DMS153 (cell line): Measurements from ENCODE around the gene NRDE2.
"Not testable (repeated sequence)": the region's sequence is repeated elsewhere in the genome, so short reads cannot be mapped to it uniquely, and the experiment has no call there.

Experiments
- DNase-seq: peaks from one replicate; lab custom pipeline; 2025; lab: John Stamatoyannopoulos, UW

NRDE2 gene

DNA sequence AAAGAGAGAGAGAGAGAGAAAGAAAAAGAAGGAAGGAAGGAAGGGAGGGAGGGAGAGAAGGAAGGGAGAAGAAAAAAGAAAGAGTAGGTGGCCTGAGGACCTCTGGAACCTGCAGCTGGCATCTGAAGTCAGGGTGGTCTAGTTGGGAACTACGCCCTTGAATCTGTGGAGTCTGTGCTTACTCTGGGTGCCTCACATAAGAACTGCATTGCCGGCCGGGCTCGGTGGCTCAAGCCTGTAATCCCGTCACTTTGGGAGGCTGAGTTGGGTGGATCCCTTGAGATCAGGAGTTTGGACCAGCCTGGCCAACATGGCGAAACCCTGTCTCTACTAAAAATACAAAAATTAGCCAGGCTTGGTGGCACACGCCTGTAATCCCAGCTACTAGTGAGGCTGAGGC is 10.0 kb upstream of the NRDE2 start:
- no peak for DNase-seq

DNA sequence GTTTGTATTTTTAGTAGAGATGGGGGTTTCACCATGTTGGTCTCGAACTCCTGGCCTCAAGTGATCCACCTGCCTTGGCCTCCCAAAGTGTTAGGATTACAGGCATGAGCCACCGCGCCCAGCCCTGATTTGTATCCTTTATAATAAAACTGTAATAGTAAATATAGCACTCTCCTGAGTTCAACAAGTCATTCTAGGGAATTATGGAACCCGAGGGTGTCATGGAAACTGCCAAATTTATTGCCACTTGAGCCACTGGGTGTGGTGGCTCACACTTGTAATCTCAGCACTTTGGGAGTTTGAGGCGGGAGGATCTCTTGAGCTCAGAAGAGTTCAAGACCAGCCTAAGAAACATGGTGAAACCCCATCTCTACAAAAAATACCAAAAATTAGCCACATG is 9.5 kb upstream of the NRDE2 start:
- not testable (repeated sequence) for DNase-seq

DNA sequence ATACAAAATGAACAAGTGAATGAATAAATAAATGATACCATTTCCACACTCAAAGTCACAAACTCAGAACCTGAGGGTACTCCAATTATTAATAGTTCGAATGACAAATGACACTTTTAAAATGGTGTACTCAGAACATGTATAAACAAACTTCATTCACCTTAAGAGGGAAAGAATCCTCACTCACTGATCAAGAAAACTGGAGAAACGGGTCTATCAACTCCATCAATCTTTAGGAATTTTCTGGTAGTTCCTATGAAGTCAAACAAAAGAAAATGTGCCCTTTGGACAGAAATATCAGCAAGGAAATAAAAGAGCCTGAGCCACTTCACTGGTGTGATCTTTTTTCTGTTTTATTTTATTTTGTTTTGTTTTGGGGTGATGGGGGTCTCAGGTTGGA is 5.2 kb upstream of the NRDE2 start:
- no peak for DNase-seq

DNA sequence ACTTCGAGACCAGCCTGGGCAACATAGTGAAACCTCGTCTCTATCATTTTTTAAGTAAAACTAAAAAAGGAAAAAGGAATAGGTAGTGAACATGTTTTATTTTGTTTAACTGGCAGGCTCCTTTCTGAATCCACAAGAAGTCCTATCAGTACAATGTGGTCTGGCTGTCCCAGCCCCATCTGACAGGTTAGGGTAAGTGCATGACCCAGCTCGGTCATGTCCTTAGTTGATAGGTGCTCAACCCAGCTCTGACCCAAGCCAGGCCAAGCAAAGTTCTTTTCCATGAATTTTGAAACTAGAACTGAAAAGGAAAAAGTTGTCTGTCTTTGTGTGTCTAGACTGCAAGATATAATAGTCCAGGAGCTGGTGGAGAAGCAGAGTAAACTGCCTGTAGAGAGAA is 4.7 kb upstream of the NRDE2 start:
- no peak for DNase-seq

DNA sequence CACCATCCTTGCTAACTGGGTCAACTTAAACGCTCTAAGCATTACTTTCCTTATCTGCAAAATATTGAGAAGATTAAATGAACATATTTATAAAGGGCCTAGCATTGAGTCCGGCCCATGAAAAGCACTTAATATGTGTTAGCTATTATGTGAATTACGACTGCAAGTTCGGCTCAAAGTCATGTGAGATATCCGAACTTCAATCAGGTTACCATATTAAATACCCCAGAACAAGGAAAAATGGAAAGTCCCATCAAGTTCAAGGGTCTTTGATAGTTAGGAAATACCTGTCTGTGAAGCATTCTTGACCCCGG is 487 bp upstream of the NRDE2 start:
- no peak for DNase-seq

DNA sequence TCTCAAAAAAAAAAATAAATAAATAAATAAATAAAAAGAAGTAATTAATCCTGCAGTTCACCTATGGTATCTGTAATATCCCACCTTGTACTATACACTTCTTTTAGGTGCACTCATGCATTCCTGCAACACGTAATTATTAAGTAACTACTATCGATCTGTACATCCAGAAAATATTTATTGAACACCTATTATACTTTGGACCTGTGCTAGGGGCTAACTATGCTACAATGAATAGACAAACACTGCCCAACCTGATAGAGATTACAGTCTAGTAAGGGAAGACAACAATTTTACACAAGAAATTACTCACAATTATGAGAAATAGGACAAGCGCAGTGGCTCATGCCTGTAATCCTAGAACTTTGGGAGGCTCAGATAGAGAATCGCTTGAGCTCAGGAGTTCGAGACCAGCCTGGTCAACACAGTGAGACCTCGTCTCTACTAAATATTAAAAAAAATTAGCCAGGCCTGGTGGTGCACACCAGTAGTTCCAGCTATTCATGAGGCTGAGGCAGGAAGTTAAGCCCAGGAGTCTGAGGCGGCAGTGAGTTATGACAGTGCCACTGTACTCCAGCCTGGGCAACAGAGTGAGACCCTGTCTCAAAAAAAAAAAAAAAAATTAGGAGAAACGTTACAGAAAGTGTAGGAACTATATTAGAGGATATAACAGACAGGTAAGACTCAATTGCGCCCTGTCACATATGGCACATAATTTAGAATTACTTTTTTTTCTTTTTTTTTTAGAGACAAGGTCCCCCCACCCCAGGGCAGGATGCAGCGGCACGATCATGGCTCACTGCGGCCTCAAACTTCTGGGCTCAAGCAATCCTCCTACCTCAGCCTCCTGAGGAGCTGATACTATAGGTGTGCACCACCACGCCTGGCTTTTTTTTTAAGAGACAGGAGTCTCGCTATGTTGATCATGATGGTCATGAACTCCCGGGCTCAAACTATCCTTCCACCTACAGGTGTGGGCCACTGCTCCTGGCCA is 1.2 kb downstream of the NRDE2 start:
- DNase-seq, result no peak

DNA sequence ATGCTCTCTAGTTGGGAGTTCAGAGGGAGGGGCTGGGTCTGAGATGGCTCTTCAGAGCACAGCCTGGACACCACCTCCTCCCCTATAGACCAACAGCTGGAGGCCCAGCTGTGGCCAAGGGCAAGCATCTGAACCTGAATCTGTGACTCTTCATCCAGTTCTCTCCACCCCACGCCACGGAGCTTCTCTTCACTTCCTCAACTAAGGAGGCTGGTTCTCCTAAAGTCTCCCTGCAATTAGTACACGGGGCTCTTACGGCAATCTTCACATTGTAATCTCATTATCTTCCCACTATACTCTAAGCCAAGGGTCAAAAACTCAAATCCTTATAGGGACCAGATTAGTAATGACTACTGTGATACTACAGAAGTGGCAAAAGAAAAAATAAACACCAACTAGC is 9.8 kb downstream of the NRDE2 start:
- DNase-seq, result no peak

DNA sequence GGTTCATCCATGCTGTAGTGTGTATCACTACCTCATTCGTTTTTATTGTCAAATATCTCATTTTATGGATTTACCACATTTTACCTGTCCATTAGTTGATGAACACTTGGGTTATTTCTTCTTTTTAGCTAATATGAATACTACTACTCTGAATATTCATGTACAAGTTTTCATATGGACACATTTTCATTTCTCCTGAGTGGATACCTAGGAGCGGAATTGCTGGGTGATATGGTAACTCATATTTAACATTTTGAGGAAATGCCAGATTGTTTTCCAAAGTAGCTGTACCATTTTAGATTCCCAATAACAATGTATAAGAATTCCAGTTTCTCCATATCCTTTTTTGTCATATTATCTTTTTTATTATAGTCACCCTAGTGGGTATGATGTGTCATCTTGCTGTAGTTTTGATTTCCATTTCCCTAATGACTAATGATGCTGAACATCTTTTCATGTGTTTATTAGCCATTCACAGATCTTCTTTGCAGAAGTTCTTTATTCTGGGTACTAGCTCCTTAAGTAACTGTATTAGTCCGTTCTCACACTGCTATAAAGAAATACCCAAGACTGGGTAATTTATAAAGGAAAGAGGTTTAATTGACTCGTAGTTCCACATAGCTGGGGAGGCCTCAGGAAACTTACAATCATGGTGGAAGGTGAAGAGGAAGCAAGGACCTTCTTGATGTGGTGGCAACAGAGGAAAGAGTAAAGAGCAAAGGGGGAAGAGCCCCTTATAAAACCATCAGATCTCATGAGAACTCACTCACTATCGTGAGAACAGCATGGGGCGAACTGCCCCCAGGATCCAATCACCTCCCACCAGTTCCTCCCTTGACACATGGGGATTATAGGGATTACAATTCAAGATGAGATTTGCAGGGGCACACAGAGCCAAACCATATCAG is 11.9 kb downstream of the NRDE2 start:
- no peak for DNase-seq

DNA sequence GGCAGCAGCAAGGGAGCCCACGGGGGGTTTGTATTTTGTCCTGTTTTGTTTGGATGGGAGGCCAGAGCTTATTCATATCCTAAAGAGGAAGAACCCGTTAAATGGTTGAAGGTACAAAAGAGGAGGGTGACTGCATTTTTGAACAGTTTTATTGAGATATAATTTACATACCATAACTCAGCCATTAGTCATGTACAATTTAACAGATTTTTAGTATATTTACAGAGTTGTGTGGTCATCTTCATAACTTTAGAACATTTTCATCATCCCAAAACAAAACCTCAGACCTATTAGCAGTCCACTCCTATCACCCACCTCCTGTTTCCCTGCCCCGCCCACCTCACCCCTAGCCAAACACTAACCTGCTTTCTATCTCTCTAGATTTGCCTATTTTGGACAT is 12.6 kb downstream of the NRDE2 start:
- no peak for DNase-seq

DNA sequence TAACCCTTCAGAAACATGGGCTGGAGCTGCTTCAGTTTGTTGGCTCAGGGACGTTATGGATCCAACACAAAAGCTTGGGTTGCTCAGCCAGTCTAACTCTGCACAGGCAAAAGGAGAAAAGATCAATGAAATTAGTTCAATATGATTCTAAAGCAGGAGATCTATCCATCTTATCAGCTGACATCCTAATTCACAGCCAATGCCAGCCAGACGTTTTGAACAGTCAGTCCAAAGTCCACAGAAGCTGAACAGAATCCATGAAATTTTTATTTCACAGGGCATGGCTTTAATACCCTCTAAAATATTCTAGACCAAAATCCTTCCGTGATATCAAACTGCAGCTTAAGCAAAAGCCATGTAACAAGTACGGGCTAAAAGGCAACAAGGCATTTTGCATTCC is 13.7 kb downstream of the NRDE2 start:
- no peak for DNase-seq

DNA sequence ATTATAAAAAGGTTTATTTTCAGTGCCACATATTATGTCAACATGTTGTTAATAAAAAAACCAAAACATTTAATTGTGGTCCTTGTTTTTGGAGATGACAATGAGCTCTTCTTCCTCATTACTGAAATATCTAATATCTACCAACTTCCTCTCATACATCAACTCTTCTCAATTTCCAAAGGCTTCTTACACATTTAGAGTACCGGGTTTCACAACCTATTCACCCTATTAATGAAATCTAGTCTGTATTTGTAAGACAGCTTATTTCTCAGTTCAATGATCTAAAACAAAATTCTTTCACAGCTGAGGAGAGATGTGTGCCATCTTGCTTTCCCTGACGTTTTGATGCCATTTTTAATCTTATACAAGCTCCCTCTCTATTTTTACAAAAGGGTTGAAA is 14.5 kb downstream of the NRDE2 start:
- no peak for DNase-seq

DNA sequence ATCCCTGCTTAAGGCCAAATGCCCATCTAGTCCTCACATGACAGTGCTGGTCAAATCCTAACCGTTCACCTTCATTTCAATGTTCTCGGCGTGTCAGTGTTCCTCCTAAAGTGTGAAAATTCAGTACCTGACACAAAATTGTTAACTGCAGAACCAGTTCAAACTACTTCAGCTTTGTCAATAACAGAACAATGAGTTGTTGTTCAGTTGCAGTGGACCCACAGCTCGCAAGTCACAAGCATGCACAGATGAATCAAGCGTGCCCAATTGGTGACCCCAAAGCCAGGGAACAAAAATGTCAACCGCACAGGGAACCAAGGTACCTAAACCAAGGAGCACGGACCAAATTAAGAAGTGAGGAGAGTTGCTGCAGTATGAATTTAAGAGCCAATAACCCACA is 23.2 kb downstream of the NRDE2 start:
- DNase-seq, result no peak

DNA sequence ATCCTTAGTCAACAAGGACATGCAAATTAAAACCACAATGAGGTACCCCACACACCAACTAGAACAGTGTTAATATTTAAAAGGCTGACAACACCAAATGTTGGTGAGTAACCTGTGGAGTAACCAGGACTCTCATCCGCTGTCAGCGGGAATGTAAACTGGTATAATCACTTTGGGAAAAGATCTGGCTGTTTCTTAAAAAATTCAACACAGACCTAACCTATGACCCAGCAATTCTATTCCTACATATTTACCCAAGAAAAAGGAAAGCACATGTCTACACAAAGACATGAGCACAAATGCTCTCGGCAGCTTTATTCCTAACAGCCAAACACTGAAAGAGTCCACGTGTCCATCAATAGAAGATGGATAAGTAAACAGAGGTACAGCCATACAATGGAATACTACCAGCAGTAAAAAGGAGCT is 26.6 kb downstream of the NRDE2 start:
- DNase-seq, result peak; percentile 48

DNA sequence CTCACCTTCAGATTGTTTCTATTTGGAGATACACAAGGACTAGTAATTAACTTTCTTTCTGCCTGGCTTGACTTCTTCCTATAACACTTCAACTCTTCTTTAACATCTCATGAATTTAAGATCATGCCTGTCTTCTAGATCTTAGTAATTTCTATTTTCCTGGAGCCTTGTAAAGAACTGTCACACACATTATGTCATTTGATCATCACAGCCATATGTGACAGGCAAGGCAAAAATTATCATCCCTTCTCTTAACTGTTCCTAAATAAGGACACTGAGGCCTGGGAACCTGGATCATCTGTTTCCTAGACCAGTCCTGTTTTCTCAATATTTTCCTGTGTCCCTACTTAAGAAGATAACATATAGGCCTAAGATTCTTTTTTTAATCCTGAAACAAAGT is 27.2 kb downstream of the NRDE2 start:
- no peak for DNase-seq

DNA sequence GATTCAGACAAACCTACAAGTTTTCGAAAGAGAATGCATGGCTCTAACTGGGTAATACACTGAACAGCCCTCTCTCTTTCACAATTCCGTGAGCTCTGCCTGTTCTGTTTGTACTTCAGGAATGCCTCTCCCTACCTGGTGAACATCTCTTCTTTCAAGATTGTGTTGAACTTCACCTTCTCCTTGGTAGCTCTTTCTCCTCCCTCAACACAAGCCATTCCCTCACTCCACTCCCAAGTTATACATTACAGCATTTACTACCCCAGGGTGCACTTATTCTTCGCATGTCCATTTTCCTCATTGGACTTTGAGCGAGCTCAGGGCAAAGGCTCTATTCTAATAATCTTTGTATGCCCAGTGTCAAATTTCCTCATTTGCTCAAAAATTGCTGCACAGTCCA is 28.3 kb downstream of the NRDE2 start:
- DNase-seq, result no peak

DNA sequence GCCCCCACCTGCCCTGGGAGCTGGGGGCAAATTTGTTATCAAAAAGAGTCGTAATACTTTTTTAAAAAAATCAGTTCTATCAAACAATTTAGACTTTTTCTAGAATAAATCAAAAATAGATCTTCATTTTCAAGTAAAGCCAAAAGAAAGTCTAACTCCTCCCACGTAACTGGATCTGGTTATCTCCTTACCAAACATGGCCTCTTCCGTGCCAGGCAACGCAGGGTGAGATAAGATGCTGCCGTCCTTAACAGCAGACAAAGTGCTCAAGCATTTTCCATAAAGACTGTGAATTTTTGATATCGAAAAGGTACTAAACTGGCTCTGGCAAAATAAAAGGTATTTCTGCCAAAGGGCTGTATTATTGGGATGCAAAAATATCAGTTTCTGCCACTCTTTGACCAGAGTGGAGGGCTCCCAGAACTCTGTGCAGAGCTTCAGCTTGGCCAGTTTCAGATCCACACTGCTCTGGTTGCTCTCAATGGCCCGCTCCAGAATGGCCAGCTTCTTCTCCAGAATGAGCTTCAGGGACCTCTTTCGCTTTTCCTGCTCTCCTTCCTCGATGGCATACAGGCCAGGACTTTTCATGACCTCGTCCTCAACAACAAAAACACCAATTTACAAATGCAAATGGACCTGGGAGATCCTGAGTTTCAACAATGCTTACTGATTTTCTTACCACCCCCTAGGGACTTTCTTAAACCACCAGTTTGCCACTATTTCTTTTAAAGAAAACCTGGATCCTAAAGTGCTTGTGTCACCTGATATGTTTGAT is 29.0 kb downstream of the NRDE2 start:
- DNase-seq, result no peak

DNA sequence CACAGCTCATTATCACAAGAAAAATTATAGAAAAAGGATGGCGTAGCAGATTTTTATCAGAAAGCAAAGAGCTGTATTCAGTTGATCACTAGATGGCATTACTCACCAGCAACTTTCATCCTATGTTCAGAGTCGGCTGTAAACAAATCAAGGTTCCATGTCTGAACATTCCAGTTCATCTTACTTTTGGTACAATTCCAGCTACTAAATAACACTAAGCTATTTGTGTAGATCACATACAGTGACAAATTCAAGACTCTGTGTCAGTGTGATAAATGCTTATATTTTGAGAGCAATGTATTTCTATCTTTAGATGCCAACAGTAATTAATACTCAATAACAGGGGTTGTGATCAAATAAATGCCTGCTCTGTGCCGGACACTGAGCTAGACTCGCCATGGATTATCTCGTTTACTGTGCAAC is 30.1 kb downstream of the NRDE2 start:
- DNase-seq, result peak; percentile 8

DNA sequence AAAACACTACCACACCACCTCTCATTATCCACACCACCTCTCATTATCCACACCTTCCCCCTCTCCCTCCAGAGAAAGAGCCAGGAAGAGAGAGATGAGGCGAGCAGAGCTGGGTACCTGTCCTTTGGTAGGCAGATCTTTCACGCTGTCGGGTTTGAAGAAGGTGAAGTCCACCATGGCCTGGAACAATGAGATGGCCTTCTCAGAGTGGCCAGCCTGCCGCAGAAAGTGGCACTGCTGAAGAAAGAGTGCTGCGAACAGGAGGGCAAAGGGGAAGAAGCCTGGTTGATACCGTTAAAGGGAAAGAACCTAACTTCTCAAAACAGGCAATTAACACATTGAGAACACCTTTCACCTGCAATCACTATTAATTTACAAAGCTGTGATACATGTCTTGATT is 30.6 kb downstream of the NRDE2 start:
- no peak for DNase-seq

DNA sequence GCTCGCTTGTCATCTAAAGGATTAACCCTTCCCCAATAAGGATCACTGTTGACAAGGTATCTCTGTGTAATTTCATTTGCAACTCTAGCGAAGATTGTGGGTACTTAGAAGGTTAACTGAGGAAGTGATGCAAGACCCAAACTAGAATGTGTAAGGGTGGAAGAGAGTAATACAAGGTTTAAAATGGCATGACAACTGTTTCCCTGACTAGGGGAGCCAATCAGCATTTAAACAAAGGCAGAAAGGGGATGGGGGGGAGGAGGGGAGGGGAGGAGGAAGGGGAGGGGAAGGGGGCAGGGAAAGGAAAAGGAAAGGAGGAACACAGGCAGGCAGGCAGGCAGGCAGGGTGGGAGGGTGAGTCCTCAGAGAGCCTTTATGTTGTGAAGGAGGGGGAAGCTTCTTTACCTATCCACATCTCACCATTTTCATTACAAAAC is 31.1 kb downstream of the NRDE2 start:
- DNase-seq, result no peak

DNA sequence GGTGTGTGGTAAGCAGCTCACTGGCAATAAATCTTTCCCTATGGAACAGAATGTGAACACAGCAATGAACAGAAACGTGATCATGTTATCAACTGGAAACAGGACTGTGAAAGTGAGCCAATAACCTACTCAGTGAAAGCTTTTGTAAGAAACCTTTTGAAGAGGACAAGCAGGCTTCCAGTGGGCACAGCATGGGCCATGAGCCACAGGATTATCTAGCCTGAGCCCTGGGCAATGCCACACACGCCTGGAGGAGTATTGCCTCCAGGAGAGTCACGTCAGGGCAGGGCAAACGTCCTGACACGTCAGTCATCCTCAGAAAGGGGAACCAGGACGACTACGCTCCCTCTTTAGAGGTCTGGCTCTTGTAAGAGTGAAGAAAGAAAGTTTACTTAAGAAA is 32.3 kb downstream of the NRDE2 start:
- DNase-seq, result no peak

DNA sequence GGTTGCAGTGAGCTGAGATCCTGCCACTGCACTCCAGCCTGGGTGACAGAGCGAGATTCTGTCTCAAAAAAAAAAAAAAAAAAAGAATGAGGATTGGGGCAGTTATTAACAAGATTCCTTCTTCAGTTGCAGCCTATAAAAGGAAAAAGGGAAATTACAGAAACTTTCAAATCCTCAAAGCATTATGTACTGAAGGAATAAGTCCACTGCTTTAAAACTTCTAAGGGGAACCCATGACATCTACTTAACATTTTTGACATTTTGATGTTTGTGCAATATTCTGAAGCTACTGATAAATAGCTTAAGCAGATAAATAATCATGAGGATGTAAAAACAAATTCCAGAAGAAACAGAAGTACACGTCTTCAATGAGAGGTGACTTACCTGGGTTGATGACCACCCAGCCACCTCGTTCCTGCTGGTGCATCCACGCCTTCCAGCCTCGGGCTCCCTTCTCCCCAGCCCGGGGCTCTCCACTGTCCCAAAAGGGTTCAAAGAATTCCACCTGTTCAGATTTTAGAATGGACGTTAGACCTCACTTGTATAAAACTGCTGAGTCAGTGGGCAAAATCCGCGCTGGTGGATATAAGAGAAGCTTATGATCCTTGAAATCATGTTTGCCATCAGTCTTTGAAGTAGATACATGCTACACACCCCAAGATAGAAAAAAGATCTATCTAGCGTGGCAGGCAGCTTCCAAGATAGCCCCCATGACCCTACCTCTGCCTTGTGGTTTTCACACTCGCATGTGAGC is 33.7 kb downstream of the NRDE2 start:
- DNase-seq, result no peak

DNA sequence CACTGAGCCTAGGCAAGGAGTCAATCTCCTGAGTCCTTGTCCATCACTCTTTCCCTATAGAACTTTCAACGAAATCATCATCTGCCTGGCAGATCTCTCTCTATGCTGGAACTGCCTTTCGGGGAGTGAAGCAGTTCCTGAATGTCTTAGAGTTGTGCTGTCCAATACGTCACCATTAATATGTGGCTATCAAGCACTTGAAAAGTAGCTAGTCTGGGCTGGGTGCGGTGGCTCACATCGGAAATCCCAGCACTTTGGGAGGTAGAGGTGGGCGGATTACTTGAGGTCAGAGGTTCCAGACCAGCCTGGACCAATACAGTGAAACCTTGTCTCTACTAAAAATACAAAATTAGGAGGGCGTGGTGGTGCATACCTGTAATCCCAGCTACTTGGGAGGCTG is 35.1 kb downstream of the NRDE2 start:
- no peak for DNase-seq
